Measurements from ENCODE around the gene SEPTIN1.
A peak's percentile ranks its signal among the peaks of the same experiment; 100 is the strongest.
"Not testable (repeated sequence)": the region's sequence is repeated elsewhere in the genome, so short reads cannot be mapped to it uniquely, and the experiment has no call there.

The SEPTIN1 gene

GRCh38 chr16:30357085-30357714 lies 25.2 kb downstream of the SEPTIN1 start:
- no peak for DNase-seq

- DNase-seq: no peak
Observed at GRCh38 chr16:30356401-30357084, 25.8 kb downstream of the SEPTIN1 start.

- no peak for DNase-seq
Observed at GRCh38 chr16:30355954-30356308, 26.4 kb downstream of the SEPTIN1 start.

- peak; percentile 96 for DNase-seq
Observed at GRCh38 chr16:30355144-30355953, 27.0 kb downstream of the SEPTIN1 start, which contains the start of gene CD2BP2. Gene CD2BP2 (minus strand): TSS chr16:30355308. CDS start chr16:30354681, 627 bp downstream.

- DNase-seq: peak; percentile 9
Observed at GRCh38 chr16:30354423-30355143, 27.8 kb downstream of the SEPTIN1 start.

GRCh38 chr16:30353438-30354129 lies 28.8 kb downstream of the SEPTIN1 start:
- DNase-seq: no peak

GRCh38 chr16:30352488-30353401 lies 29.6 kb downstream of the SEPTIN1 start:
- DNase-seq: no peak

- DNase-seq: no peak
Observed at GRCh38 chr16:30351586-30352419, 30.6 kb downstream of the SEPTIN1 start.

- DNase-seq: no peak
Observed at GRCh38 chr16:30351001-30351441, 31.3 kb downstream of the SEPTIN1 start.

GRCh38 chr16:30350134-30350871 lies 32.1 kb downstream of the SEPTIN1 start:
- DNase-seq: no peak

GRCh38 chr16:30349675-30350074 lies 32.7 kb downstream of the SEPTIN1 start:
- DNase-seq: no peak

- no peak for DNase-seq
Observed at GRCh38 chr16:30348929-30349328, 33.4 kb downstream of the SEPTIN1 start.

GRCh38 chr16:30348113-30348512 lies 34.2 kb downstream of the SEPTIN1 start:
- DNase-seq: no peak

GRCh38 chr16:30346286-30346685 lies 36.1 kb downstream of the SEPTIN1 start:
- no peak for DNase-seq

- DNase-seq: not testable (repeated sequence)
Observed at GRCh38 chr16:30343491-30343820, 38.9 kb downstream of the SEPTIN1 start.

GRCh38 chr16:30342751-30343490 lies 39.4 kb downstream of the SEPTIN1 start:
- DNase-seq: no peak

GRCh38 chr16:30341971-30342370 lies 40.4 kb downstream of the SEPTIN1 start:
- DNase-seq: not testable (repeated sequence)

GRCh38 chr16:30340621-30341020 lies 41.7 kb downstream of the SEPTIN1 start:
- no peak for DNase-seq

GRCh38 chr16:30338715-30339114 lies 43.6 kb downstream of the SEPTIN1 start:
- not testable (repeated sequence) for DNase-seq

Data from retina (tissue), 1 donor.